A673 (cell line): Measurements from ENCODE around the gene HLA-DRA.
"Not testable (repeated sequence)": the region's sequence is repeated elsewhere in the genome, so short reads cannot be mapped to it uniquely, and the experiment has no call there.

Experiments
- CTCF ChIP-seq: fragments of 300-800, 200-600 bp; sonication (generic); conservative IDR thresholded peaks from 2 replicates; pipeline ENCODE4 v1.5.1; 2017; ENCODE audit warnings: low read depth, mild to moderate bottlenecking, antibody characterized with exemption, low read length, moderate library complexity, mixed read lengths
- EZH2 ChIP-seq: fragments of 200-600 bp; sonication (generic); IDR thresholded peaks from 2 replicates; pipeline ENCODE4 v1.6.1; 2017; ENCODE audit warnings: borderline replicate concordance, low read depth, mild to moderate bottlenecking, mixed read lengths, antibody characterized with exemption, low read length; ENCODE audit not compliant: poor library complexity, severe bottlenecking

GRCh38 chr6:32473376-32474348 is 34.0 kb downstream of the HLA-DRA start:
- TF ChIP-seq CTCF, EZH2: not testable (repeated sequence)
